HS-27A (cell line): Measurements from ENCODE around the gene ANKHD1.

Source experiments
- DNase-seq: peaks from one replicate; pipeline ENCODE4 v3.0.0-alpha.2; 2012; ENCODE audit warnings: low read depth, missing footprints

ANKHD1 gene

GRCh38 chr5:140371356-140372151, 30.1 kb upstream of the ANKHD1 start:
- DNase-seq, result no peak

- DNase-seq, result no peak
Observed at GRCh38 chr5:140372971-140373487, 28.6 kb upstream of the ANKHD1 start.

GRCh38 chr5:140381351-140381750, 20.3 kb upstream of the ANKHD1 start:
- DNase-seq, result no peak

GRCh38 chr5:140381972-140382371, 19.7 kb upstream of the ANKHD1 start:
- DNase-seq, result no peak

GRCh38 chr5:140382866-140383265, 18.8 kb upstream of the ANKHD1 start:
- no peak for DNase-seq

- no peak for DNase-seq
Observed at GRCh38 chr5:140383300-140383699, 18.3 kb upstream of the ANKHD1 start.

GRCh38 chr5:140388052-140388451, 13.6 kb upstream of the ANKHD1 start:
- no peak for DNase-seq

- DNase-seq, result no peak
Observed at GRCh38 chr5:140391312-140391711, 10.3 kb upstream of the ANKHD1 start.

GRCh38 chr5:140391732-140392131, 9.9 kb upstream of the ANKHD1 start:
- DNase-seq, result no peak

GRCh38 chr5:140393738-140394137, 7.9 kb upstream of the ANKHD1 start:
- no peak for DNase-seq

- no peak for DNase-seq
Observed at GRCh38 chr5:140398379-140398811, 3.2 kb upstream of the ANKHD1 start.

GRCh38 chr5:140399979-140400729, 1.5 kb upstream of the ANKHD1 start:
- DNase-seq, result no peak

- peak; percentile 88 for DNase-seq
Observed at GRCh38 chr5:140400730-140401361, 787 bp upstream of the ANKHD1 start.

GRCh38 chr5:140402258-140403074, 833 bp downstream of the ANKHD1 start:
- no peak for DNase-seq

- no peak for DNase-seq
Observed at GRCh38 chr5:140403613-140404012, 2.0 kb downstream of the ANKHD1 start.

- no peak for DNase-seq
Observed at GRCh38 chr5:140408750-140409241, 7.2 kb downstream of the ANKHD1 start.

- no peak for DNase-seq
Observed at GRCh38 chr5:140413230-140413629, 11.6 kb downstream of the ANKHD1 start.

GRCh38 chr5:140417235-140417634, 15.6 kb downstream of the ANKHD1 start:
- no peak for DNase-seq

GRCh38 chr5:140418862-140419520, 17.4 kb downstream of the ANKHD1 start:
- DNase-seq, result no peak

- no peak for DNase-seq
Observed at GRCh38 chr5:140420226-140420570, 18.6 kb downstream of the ANKHD1 start.
